WI38 (cell line): ENCODE results near the gene CD99.

Source experiments
- H3K4me3 ChIP-seq: 2 replicates; pipeline ENCODE4 v1.5.1; 2011; ENCODE audit warnings: low read depth, mild to moderate bottlenecking, control low read depth, low read length
- TF ChIP-seq, protein P1 (sequence below): IDR thresholded peaks from 2 replicates; pipeline ENCODE4 v1.5.1; 2012; ENCODE audit warnings: low read depth, mild to moderate bottlenecking, control low read depth, low read length

The CD99 gene

GRCh38 chrX:2676794-2677675, 14.1 kb upstream of the CD99 start:
- TF ChIP-seq, protein P1, sequence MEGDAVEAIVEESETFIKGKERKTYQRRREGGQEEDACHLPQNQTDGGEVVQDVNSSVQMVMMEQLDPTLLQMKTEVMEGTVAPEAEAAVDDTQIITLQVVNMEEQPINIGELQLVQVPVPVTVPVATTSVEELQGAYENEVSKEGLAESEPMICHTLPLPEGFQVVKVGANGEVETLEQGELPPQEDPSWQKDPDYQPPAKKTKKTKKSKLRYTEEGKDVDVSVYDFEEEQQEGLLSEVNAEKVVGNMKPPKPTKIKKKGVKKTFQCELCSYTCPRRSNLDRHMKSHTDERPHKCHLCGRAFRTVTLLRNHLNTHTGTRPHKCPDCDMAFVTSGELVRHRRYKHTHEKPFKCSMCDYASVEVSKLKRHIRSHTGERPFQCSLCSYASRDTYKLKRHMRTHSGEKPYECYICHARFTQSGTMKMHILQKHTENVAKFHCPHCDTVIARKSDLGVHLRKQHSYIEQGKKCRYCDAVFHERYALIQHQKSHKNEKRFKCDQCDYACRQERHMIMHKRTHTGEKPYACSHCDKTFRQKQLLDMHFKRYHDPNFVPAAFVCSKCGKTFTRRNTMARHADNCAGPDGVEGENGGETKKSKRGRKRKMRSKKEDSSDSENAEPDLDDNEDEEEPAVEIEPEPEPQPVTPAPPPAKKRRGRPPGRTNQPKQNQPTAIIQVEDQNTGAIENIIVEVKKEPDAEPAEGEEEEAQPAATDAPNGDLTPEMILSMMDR = no peak
- no peak overlapping the region for H3K4me3 ChIP-seq

- H3K4me3 ChIP-seq = no peak overlapping the region
- TF ChIP-seq, protein P1 = no peak
These were observed 13.3 kb upstream of the CD99 start for GRCh38 chrX:2677764-2678163.

GRCh38 chrX:2678583-2678982, 12.5 kb upstream of the CD99 start:
- TF ChIP-seq, protein P1 = no peak

DNA sequence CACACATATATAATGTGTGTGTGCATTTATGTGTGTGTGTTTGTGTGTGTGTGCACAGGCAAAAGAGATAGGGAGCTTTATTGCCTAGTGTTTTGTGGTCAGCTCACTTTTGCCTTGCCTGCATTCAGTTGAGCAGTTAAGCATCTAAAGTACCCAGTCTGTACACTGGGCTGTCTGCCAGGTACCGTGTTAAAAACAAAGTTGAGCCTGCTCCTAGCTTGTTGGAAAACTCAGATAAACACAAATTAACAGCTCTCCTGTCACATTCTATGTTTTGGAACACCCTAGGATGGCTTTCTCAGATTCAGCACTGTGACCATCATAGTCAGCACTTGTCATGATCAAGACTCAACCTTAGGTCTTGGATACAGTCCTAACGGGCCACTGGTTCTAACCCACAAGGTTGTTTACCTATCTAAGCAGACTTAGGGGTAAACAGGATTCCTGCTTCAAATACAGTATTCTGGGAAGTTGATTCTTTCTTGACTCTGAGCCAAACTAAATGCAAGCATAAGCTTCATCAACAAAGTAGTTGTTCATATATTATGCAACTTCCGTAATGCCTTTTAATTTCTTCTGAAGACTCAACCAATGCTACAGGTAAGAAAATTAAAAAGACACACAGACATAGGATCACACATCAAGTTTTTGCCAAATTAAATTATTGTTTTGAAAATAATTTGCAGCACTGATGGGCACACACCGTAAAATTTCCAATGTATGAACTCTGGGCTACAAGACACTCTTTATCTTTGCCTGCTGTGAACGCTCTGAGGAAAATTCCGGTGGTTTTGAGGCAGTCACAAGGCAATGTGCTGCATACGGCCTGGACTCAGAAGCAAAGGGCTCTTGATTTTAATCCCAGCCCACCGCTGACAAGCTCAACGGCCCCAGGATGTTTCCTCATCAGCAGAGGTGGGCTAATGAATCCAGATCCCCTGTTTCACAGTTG, 11.3 kb upstream of the CD99 start:
- TF ChIP-seq, protein P1 = no peak

More at GRCh38 chrX:2678583-2678982, 12.5 kb upstream of the CD99 start:
- no peak overlapping the region for H3K4me3 ChIP-seq

DNA sequence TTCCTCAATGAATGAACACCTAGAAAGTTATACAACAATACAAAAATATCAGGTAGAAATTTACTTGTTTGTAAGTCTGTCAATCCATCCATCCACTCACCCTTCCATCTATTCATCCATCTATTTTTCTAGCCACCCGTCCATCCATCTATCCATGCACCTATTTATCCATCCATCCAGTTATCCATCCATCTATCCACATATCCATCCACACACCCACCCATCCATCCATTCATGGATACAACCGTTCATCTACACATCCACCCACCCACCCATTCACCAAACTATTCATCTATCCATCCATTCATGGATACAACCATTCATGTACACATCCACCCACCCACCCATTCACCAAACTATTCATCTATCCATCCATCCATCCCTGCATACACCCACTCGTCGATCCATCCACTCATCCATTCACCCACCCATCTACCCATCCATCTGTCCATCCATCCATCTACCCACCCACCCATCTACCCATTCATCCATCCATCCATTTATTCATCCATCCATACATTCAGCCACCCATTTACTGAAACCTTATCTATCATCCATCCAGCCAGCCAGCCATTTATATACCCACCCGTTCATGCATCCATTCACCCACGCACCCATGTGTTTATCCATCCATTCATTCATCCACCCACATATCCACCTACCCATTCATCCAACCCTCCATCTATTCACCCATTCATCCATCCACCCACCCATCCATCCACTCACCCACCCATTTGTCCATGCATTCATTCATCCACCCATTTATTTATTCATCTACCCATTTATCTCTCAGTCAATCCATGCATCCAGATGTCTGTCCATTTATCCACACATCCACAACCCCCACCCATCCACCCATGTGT, 10.4 kb upstream of the CD99 start:
- TF ChIP-seq, protein P1 = no peak

More for the DNA sequence above, 11.3 kb upstream of the CD99 start:
- no peak overlapping the region for H3K4me3 ChIP-seq

GRCh38 chrX:2682565-2683177, 8.4 kb upstream of the CD99 start:
- no peak overlapping the region for H3K4me3 ChIP-seq
- TF ChIP-seq, protein P1 = no peak

More for the DNA sequence above, 10.4 kb upstream of the CD99 start:
- H3K4me3 ChIP-seq = no peak overlapping the region
